Colonic mucosa (tissue), 4 donors: ENCODE data around the gene KLHL17. TPM values are rescaled to one million over a fixed set of nuclear protein-coding genes. Genes with fewer than 3 reads are reported as not detected.

Experiments
- DNase-seq: peaks from one replicate; pipeline ENCODE4 v3.0.0-alpha.2; 2020
- H3K27ac ChIP-seq: fragments of 200-600 bp; one replicate; pipeline ENCODE4 v1.8.0; 2021
- H3K27me3 ChIP-seq: fragments of 200-600 bp; one replicate; pipeline ENCODE4 v1.8.0; 2021
- H3K36me3 ChIP-seq: fragments of 200-600 bp; one replicate; pipeline ENCODE4 v1.8.0; 2021
- H3K4me1 ChIP-seq: fragments of 200-600 bp; one replicate; pipeline ENCODE4 v1.8.0; 2021; ENCODE audit warnings: mild to moderate bottlenecking
- H3K4me3 ChIP-seq: fragments of 200-600 bp; one replicate; pipeline ENCODE4 v1.8.0; 2021
- H3K9ac ChIP-seq, 2 donors: one replicate each; pipeline ENCODE4 v1.7.0; 2013; ENCODE audit warnings: control low read depth in 2 of 2, low read depth in 2 of 2, low read length in 2 of 2
- H3K9me3 ChIP-seq: fragments of 200-600 bp; one replicate; pipeline ENCODE4 v1.8.0; 2021
- CTCF ChIP-seq: fragments of 200-600 bp; IDR thresholded peaks from one replicate; pipeline ENCODE4 v1.8.0; 2022; ENCODE audit warnings: antibody characterized with exemption, mild to moderate bottlenecking
- intact Hi-C: fragments of 100-400 bp; cut with DNase I; formaldehyde crosslinking; loops from one replicate; pipeline ENCODE4 v1.14.1; 2022
- total RNA-seq, 2 donors: library from RNA; stranded (reverse); fragmentation: NEBNext Ultra II Directional in 1 of 2; extraction: Animal tissue kit (Norgen Biotek cat#: 25700) in 1 of 2; gene quantifications; one replicate each; pipeline ENCODE4 v1.2.1, GENCODE V29; 2021
- donor health status: healthy.
- donor health status: DM: no; HTN: no; CAD: no.
- donor health status: DM: no; HTN: no; CAD: no.

The KLHL17 gene
- total RNA-seq, 2 donors from 2014 or later: 9.9 to 16.7 TPM

- no peak for TF ChIP-seq CTCF
- Histone ChIP-seq H3K27me3 (peaks cover 14% of the 10 kb centered on the region), H3K27ac (peak within 1 kb of the TSS; percentile 91), H3K4me1 (peaks cover 8% of the 10 kb centered on the region), H3K4me3 (peak within 1 kb of the TSS; percentile 54), H3K9me3 (no peaks in the 10 kb centered on the region), H3K9ac (peak within 1 kb of the TSS; percentile 46 to 73), H3K36me3 (no peaks in the 10 kb centered on the region)
- DNase-seq: peak; percentile 94
- intact Hi-C loops: no loop called here
Measured at GRCh38 chr1:999725-1000356, 39.5 kb downstream of the KLHL17 start, which contains the start of gene HES4. HES4 (minus strand) TSS chr1:1000097; CDS start chr1:999973, 124 bp downstream.

- no peak for TF ChIP-seq CTCF
- Histone ChIP-seq H3K36me3 (no peaks in the 10 kb centered on the region), H3K4me3 (peak overlapping the region; percentile 54), H3K27ac (peak overlapping the region; percentile 91), H3K9me3 (no peaks in the 10 kb centered on the region), H3K4me1 (peaks cover 15% of the 10 kb centered on the region), H3K27me3 (peaks cover 14% of the 10 kb centered on the region), H3K9ac (peak overlapping the region; percentile 46 to 73)
- DNase-seq: peak; percentile 82
- intact Hi-C loops: no loop called here
Measured at GRCh38 chr1:1000357-1001056, 40.1 kb downstream of the KLHL17 start.

GRCh38 chr1:1001057-1001783 lies 40.8 kb downstream of the KLHL17 start:
- peak; percentile 30 for DNase-seq

GRCh38 chr1:1003618-1004419 lies 43.4 kb downstream of the KLHL17 start:
- no peaks in the 10 kb centered on the region for H3K9me3 ChIP-seq
- H3K27ac ChIP-seq: no peak overlapping the region
- H3K4me3 ChIP-seq: no peak overlapping the region
- no peak for DNase-seq
- H3K27me3 ChIP-seq: peaks cover 2% of the 10 kb centered on the region
- intact Hi-C loops: no loop called here
- no peaks in the 10 kb centered on the region for H3K36me3 ChIP-seq
- H3K9ac ChIP-seq: no peak overlapping the region
- no peak for TF ChIP-seq CTCF
- peaks cover 21% of the 10 kb centered on the region for H3K4me1 ChIP-seq

More at GRCh38 chr1:1001057-1001783, 40.8 kb downstream of the KLHL17 start:
- H3K36me3 ChIP-seq: no peaks in the 10 kb centered on the region
- no peak for TF ChIP-seq CTCF
- peaks cover 21% of the 10 kb centered on the region for H3K4me1 ChIP-seq
- peak overlapping the region; percentile 54 for H3K4me3 ChIP-seq
- H3K9me3 ChIP-seq: no peaks in the 10 kb centered on the region
- peak overlapping the region; percentile 91 for H3K27ac ChIP-seq
- peak overlapping the region; percentile 46 to 73 for H3K9ac ChIP-seq
- intact Hi-C loops: no loop called here
- H3K27me3 ChIP-seq: peaks cover 14% of the 10 kb centered on the region

- H3K9ac ChIP-seq: no peak overlapping the region
- TF ChIP-seq CTCF: no peak
- intact Hi-C loops: no loop called here
- H3K4me3 ChIP-seq: no peak overlapping the region
- H3K9me3 ChIP-seq: no peaks in the 10 kb centered on the region
- H3K4me1 ChIP-seq: peaks cover 21% of the 10 kb centered on the region
- H3K36me3 ChIP-seq: no peaks in the 10 kb centered on the region
- H3K27ac ChIP-seq: no peak overlapping the region
- H3K27me3 ChIP-seq: no peaks in the 10 kb centered on the region
- DNase-seq: no peak
Measured at GRCh38 chr1:1004420-1004779, 44.0 kb downstream of the KLHL17 start.
